ENCODE data around the gene SAMD9L.
A peak's percentile ranks its signal among the peaks of the same experiment; 100 is the strongest.

SAMD9L gene

DNA sequence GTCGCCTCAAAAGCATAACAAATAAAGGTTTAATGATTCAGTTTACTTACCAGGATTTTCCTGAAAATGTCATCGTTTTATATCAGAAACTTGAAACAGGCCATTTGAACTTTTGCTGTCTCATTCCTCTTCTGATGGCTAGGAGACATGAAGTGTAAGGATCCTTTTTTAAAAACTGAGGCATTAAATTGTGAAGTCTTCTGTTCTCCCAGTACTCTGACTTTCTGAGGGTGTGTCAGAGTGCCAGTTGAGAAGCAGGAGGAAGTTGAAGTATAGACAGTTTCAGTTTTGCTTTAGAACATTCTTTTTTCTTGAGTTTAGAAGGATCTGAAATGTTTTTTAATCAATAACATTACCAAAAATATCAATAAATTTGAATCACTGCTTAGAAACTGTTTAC, at the start of gene SAMD9L:
Gene SAMD9L (minus strand): TSS at position 242 of the 400 bp plus-strand sequence. CDS start 12,414 bp downstream, outside the sequence.
- peak; percentile 31 for DNase-seq (ENCODE audit: low spot score)

GRCh38 chr7:93196336-93196735, 48.2 kb upstream of the SAMD9L start:
- no peak for DNase-seq (ENCODE audit: low spot score)

GRCh38 chr7:93194386-93194785, 46.2 kb upstream of the SAMD9L start:
- DNase-seq (ENCODE audit: low spot score), result no peak

DNA sequence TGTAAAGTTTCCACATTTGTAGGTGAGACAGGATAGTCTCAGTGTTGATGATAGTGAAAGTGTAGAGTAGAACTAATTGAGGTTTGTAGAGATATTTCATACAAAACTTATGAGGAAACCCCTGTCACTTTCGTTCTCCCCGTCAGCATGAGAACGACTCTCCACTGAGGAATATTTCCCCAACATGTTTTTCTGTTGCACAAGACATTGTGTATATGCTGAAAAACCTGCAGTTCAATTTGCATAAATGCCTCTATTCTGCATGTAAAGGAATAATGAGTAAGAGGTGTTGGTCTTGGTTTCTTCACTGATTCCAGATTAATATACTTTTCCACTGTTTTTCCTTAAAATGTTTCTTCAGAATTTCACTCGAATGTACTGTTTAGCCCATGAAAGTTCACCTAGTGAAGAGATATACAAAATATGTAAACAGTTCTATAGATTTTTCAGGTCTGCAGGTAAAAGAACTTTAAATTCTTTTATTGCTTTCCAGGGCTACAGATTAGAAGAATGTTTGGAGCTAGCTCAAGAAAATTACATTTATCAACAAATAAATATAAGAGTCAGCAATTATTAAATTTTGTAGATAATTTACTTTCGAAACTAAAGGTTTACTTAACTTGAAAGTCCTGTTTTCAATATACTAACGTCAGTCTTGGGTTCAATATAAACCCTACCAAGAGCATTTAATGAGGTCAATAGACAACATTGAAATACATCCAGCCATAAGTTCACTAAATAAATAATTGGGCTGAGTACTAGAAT, 40.9 kb upstream of the SAMD9L start:
- no peak for DNase-seq (ENCODE audit: low spot score)

- DNase-seq (ENCODE audit: low spot score), result peak; percentile 30
These were observed 37.3 kb upstream of the SAMD9L start for GRCh38 chr7:93185303-93186027.

DNA sequence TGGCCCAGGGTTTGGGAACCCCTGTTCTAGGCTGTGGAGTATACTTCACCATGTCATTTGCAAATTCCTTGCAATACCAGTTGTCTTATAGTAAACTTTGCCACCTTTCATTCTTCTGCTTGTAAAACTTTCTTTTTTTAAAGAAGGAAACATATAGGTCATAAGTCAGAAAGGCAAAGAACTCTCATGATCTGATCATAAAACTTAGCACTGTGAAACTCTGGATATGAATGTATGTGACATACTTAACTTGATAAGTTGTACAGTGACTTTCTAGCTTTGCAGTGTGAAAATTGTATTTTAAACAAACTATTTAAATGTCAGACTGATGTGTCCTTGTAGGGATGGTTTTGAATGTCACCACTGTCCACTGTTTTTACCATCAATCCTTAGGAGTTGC, 31.0 kb upstream of the SAMD9L start:
- no peak for DNase-seq (ENCODE audit: low spot score)

GRCh38 chr7:93178213-93178612, 30.0 kb upstream of the SAMD9L start:
- DNase-seq (ENCODE audit: low spot score), result no peak

- DNase-seq (ENCODE audit: low spot score), result no peak
These were observed 28.9 kb upstream of the SAMD9L start for GRCh38 chr7:93176992-93177580.

DNA sequence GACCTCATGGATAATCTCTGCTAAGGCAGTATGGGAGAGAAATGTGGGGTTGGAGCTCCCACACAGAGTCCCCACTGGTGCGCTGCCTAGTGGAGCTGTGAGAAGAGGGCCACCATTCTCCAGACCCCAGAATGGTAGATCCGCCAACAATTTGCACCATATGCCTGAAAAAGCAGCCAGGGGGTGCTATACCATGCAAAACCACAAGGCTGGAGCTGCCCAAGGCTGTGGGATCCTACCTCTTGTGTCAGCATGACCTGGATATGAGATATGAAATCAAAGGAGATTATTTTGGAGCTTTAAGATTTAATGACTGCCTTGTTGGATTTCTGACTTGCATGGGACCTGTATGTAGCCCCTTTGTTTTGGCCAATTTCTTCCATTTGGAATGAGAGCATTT, 27.0 kb upstream of the SAMD9L start:
- DNase-seq (ENCODE audit: low spot score), result no peak

DNA sequence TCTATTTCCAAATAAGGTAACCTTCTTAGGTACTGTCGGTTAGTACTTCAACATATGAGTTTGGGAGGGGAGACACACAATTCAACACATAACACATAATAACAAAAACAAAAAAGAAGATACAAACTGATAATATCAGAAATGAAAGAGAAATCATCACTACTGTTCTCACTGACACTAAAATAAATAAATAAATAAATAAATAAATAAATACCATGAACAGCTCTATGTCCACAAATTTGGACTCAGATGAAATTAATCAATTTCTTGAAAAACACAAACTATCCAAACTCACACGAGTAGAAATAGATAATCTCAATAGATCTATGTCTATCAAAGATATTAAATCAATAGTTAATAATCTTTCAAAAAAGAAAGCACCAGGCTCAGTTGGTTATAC, 24.5 kb upstream of the SAMD9L start:
- DNase-seq (ENCODE audit: low spot score), result no peak

DNA sequence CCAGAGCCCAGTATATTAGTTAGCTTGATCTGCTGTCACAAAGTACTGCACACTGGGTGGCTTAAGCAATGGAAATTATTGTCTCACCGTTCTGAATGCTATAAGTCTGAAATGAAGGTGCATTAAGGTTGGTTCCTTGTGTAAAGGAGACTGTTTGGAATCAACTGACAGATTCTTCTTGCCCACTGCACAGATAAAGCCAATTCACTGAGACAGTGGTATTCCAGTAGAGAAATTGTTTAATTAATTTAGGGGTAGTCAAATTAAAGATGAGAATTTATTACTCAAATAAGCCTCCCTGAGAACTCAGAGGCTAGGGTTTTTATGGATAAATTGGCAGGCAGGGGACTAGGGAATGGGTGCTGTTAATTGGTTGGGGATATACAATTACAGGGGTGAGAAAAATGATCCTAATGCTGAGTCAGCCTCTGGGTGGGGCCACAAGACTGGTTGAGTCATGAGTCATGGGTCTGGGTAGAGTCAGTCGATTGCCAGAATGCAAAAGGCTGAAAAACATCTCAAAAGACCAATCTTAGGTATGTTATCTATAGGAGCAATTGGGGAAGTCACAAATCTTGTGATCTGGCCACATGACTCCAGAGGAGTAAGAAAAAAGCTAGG, 23.5 kb upstream of the SAMD9L start:
- no peak for DNase-seq (ENCODE audit: low spot score)

- no peak for DNase-seq (ENCODE audit: low spot score)
These were observed 17.3 kb upstream of the SAMD9L start for GRCh38 chr7:93165447-93165846.

- DNase-seq (ENCODE audit: low spot score), result no peak
These were observed 16.6 kb upstream of the SAMD9L start for GRCh38 chr7:93164766-93165165.

- no peak for DNase-seq (ENCODE audit: low spot score)
These were observed 13.1 kb upstream of the SAMD9L start for GRCh38 chr7:93161181-93161762.

- DNase-seq (ENCODE audit: low spot score), result no peak
These were observed 12.2 kb upstream of the SAMD9L start for GRCh38 chr7:93160410-93160809.

DNA sequence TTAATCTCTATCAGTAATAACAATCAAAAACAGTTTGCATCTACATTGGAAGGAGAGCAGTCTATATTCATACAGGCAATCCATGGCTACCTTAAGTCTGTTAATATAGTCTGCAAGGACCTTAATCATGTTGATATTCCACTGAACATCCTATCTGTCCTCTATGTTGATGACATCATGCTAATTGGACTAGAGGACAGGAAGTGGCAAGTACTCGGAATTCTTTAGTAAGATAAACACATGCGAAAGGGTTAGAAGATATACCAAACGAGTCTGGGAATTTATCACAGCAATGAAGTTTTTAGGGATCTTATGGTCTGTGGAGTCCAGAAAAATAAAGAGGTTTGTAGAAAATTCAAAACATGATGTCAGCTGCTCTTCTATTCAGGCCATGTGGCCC, 11.3 kb upstream of the SAMD9L start:
- DNase-seq (ENCODE audit: low spot score), result no peak

DNA sequence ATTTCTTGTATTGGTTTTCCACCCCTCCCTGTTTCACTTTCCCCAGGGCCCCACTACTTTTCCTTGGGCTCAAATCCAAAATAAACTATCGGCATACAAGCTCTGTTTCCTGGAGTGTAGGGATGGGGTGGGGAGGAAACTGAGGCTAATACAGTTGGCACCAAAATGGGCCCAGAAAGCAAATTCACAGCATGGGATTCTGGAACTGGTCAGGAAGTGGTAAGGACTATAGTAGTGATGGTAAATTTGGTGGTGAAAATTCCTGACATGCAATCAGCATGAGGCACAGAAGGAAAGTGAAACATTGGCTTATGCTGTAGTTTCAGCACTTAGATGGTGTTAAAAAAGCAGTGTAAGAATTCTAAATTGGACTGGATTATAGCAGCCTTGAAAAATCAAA, 8.7 kb upstream of the SAMD9L start:
- DNase-seq (ENCODE audit: low spot score), result no peak

GRCh38 chr7:93150200-93150835, 2.1 kb upstream of the SAMD9L start:
- no peak for DNase-seq (ENCODE audit: low spot score)

DNA sequence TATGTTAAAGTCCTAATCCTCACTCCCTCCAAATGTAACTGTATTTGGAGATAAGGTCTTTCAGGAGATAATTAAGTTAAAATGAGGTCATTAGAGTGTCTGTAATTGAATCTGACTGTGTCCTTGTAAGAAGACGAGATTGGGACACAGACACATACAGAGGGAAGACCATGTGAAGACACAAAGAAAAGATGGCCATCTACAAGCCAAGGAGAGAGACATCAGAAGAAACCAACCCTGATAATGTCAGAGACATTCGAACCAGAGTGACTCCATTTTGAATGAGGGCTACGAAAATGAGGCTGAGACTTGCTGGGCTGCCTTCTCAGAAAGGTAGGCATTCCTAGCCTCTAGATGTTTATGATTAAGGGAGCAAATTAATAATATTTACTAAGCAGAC, 542 bp upstream of the SAMD9L start:
- no peak for DNase-seq (ENCODE audit: low spot score)

GRCh38 chr7:93147363-93147762, 822 bp downstream of the SAMD9L start:
- DNase-seq (ENCODE audit: low spot score), result peak; percentile 47

GRCh38 chr7:93146472-93147141, 1.6 kb downstream of the SAMD9L start:
- DNase-seq (ENCODE audit: low spot score), result no peak

All from kidney capillary endothelial cell (primary cell).